ENCODE measurements around the gene SPATS2L. TPM values are rescaled to one million over a fixed set of nuclear protein-coding genes. Genes with fewer than 3 reads are reported as not detected.

SPATS2L gene
- total RNA-seq, 3 donors from 2014 or later = 61.3 to 67.5 (median 64.5) TPM

GRCh38 chr2:200356321-200356720, 49.8 kb downstream of the SPATS2L start:
- Histone ChIP-seq H3K9me3 (no peaks in the 10 kb centered on the region), H3K27me3 (no peaks in the 10 kb centered on the region), H3K36me3 (no peaks in the 10 kb centered on the region), H3K27ac (no peak overlapping the region), H3K4me1 (peaks cover 0 to 6% of the 10 kb centered on the region in 2 donors), H3K4me3 (no peak overlapping the region)
- no peak for DNase-seq (ENCODE audit: low spot score in 2 of 2)
- intact Hi-C loops (cut with DNase I; ENCODE audit: low total_unique reads) = no loop called here
- no peak for TF ChIP-seq POLR2AphosphoS5 (IDR thresholded peaks at IDR 0.05)
- no peak for TF ChIP-seq POLR2A (IDR thresholded peaks at IDR 0.05)
- TF ChIP-seq CTCF (IDR thresholded peaks at IDR 0.05) = no peak

- peaks cover 0 to 6% of the 10 kb centered on the region in 2 donors for H3K4me1 ChIP-seq
- no peaks in the 10 kb centered on the region for H3K27me3 ChIP-seq
- no peak overlapping the region for H3K4me3 ChIP-seq
- intact Hi-C loops (cut with DNase I; ENCODE audit: low total_unique reads) = no loop called here
- no peak for TF ChIP-seq POLR2AphosphoS5 (IDR thresholded peaks at IDR 0.05)
- TF ChIP-seq CTCF (IDR thresholded peaks at IDR 0.05) = no peak
- no peak for TF ChIP-seq POLR2A (IDR thresholded peaks at IDR 0.05)
- H3K27ac ChIP-seq = no peak overlapping the region
- H3K36me3 ChIP-seq = no peaks in the 10 kb centered on the region
- no peaks in the 10 kb centered on the region for H3K9me3 ChIP-seq
- no peak for DNase-seq (ENCODE audit: low spot score in 2 of 2)
These were observed 50.4 kb downstream of the SPATS2L start for GRCh38 chr2:200356857-200357384.

- no peak overlapping the region for H3K4me3 ChIP-seq
- DNase-seq (ENCODE audit: low spot score in 2 of 2) = no peak
- no peaks in the 10 kb centered on the region for H3K4me1 ChIP-seq
- no peaks in the 10 kb centered on the region for H3K9me3 ChIP-seq
- no peaks in the 10 kb centered on the region for H3K36me3 ChIP-seq
- no peak overlapping the region for H3K27ac ChIP-seq
- H3K27me3 ChIP-seq = no peaks in the 10 kb centered on the region
- intact Hi-C loops (cut with DNase I; ENCODE audit: low total_unique reads) = no loop called here
- TF ChIP-seq POLR2A (IDR thresholded peaks at IDR 0.05) (no peak), POLR2AphosphoS5 (IDR thresholded peaks at IDR 0.05) (no peak), CTCF (IDR thresholded peaks at IDR 0.05) (no peak)
These were observed 51.4 kb downstream of the SPATS2L start for GRCh38 chr2:200357845-200358244.

- H3K27ac ChIP-seq = no peak overlapping the region
- H3K9me3 ChIP-seq = no peaks in the 10 kb centered on the region
- no peaks in the 10 kb centered on the region for H3K27me3 ChIP-seq
- no peaks in the 10 kb centered on the region for H3K4me1 ChIP-seq
- DNase-seq (ENCODE audit: low spot score in 2 of 2) = no peak
- intact Hi-C loops (cut with DNase I; ENCODE audit: low total_unique reads) = no loop called here
- no peak overlapping the region for H3K4me3 ChIP-seq
- no peak for TF ChIP-seq POLR2A (IDR thresholded peaks at IDR 0.05)
- TF ChIP-seq CTCF (IDR thresholded peaks at IDR 0.05) = no peak
- TF ChIP-seq POLR2AphosphoS5 (IDR thresholded peaks at IDR 0.05) = no peak
- no peaks in the 10 kb centered on the region for H3K36me3 ChIP-seq
These were observed 53.1 kb downstream of the SPATS2L start for GRCh38 chr2:200359552-200359951.

GRCh38 chr2:200360364-200360763, 53.9 kb downstream of the SPATS2L start:
- no peaks in the 10 kb centered on the region for H3K36me3 ChIP-seq
- H3K9me3 ChIP-seq = no peaks in the 10 kb centered on the region
- intact Hi-C loops (cut with DNase I; ENCODE audit: low total_unique reads) = no loop called here
- TF ChIP-seq POLR2A (IDR thresholded peaks at IDR 0.05) = no peak
- no peaks in the 10 kb centered on the region for H3K27me3 ChIP-seq
- no peak overlapping the region for H3K4me3 ChIP-seq
- DNase-seq (ENCODE audit: low spot score in 2 of 2) = no peak
- no peaks in the 10 kb centered on the region for H3K4me1 ChIP-seq
- no peak overlapping the region for H3K27ac ChIP-seq

Data from breast epithelium (tissue), 4 donors.